Parathyroid adenoma (tissue), 2 donors: ENCODE results near the gene NDFIP2.

Experiments used
- H2AFZ ChIP-seq: fragments of 300-600 bp; sonication (generic); one replicate; pipeline ENCODE4 v1.7.0; 2017; ENCODE audit warnings: antibody characterized with exemption, mild to moderate bottlenecking
- H3K27ac ChIP-seq: fragments of 300-600 bp; sonication (generic); one replicate; pipeline ENCODE4 v1.7.0; 2017
- H3K27me3 ChIP-seq: fragments of 300-600 bp; sonication (generic); one replicate; pipeline ENCODE4 v1.7.0; 2017; ENCODE audit warnings: low read length; ENCODE audit not compliant: control insufficient read depth, insufficient read depth
- H3K36me3 ChIP-seq: fragments of 300-600 bp; sonication (generic); one replicate; pipeline ENCODE4 v1.7.0; 2017; ENCODE audit warnings: low read length; ENCODE audit not compliant: control insufficient read depth, insufficient read depth
- H3K4me1 ChIP-seq: fragments of 300-600 bp; sonication (generic); one replicate; pipeline ENCODE4 v1.7.0; 2017; ENCODE audit warnings: control low read depth
- H3K4me2 ChIP-seq: fragments of 300-600 bp; sonication (generic); one replicate; pipeline ENCODE4 v1.7.0; 2017; ENCODE audit warnings: low read length
- H3K4me3 ChIP-seq: fragments of 300-600 bp; sonication (generic); one replicate; pipeline ENCODE4 v1.7.0; 2017; ENCODE audit warnings: low read depth, low read length
- H3K79me2 ChIP-seq: fragments of 300-600 bp; sonication (generic); one replicate; pipeline ENCODE4 v1.7.0; 2017; ENCODE audit warnings: control low read depth
- H3K9ac ChIP-seq: fragments of 300-600 bp; sonication (generic); one replicate; pipeline ENCODE4 v1.7.0; 2017; ENCODE audit warnings: mild to moderate bottlenecking
- H3K9me3 ChIP-seq: fragments of 300-600 bp; sonication (generic); one replicate; pipeline ENCODE4 v1.7.0; 2017; ENCODE audit warnings: low read length; ENCODE audit not compliant: control insufficient read depth
- TF ChIP-seq, protein P1 (sequence below): fragments of 300-600 bp; sonication (generic); IDR thresholded peaks from one replicate; pipeline ENCODE4 v1.7.0; 2017; ENCODE audit warnings: antibody characterized with exemption, mild to moderate bottlenecking
- donor health status: primary hyperparathyroidism.

The NDFIP2 gene

DNA sequence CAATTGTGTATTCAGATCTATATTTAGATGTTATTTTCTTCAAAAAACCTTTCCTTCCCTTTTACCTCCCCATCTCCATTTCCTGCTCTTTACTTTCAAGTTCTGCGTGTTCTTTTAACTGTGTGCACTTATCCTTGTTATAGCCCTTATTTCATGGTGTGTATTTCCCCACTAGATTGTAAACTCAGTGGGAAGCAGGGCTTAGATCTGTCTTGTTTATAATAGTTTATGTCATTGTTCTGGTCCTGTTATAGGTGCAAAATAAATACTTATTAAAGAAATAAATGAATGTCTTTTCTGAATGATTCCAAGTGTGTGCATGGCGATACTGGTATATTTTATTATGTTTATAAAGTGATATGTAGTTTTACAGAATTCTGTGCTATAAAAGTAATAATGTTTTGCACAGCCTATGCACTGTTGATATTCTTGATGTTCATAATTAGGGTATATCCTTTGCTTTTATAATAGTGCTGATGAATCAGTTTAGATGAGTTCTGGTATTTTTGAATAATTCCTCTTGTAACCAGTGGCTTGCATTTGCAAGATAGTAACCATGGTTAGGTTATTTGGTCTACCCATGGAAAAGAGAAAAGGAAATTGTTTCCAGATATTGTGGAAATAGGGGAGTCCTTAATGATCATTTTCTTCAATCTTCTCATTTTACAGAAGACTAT lies 12.1 kb downstream of the NDFIP2 start:
- H3K4me1 ChIP-seq: peaks cover 3% of the 10 kb centered on the region
- H3K36me3 ChIP-seq: no peaks in the 10 kb centered on the region
- TF ChIP-seq, protein P1, sequence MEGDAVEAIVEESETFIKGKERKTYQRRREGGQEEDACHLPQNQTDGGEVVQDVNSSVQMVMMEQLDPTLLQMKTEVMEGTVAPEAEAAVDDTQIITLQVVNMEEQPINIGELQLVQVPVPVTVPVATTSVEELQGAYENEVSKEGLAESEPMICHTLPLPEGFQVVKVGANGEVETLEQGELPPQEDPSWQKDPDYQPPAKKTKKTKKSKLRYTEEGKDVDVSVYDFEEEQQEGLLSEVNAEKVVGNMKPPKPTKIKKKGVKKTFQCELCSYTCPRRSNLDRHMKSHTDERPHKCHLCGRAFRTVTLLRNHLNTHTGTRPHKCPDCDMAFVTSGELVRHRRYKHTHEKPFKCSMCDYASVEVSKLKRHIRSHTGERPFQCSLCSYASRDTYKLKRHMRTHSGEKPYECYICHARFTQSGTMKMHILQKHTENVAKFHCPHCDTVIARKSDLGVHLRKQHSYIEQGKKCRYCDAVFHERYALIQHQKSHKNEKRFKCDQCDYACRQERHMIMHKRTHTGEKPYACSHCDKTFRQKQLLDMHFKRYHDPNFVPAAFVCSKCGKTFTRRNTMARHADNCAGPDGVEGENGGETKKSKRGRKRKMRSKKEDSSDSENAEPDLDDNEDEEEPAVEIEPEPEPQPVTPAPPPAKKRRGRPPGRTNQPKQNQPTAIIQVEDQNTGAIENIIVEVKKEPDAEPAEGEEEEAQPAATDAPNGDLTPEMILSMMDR: no peak
- H3K4me3 ChIP-seq: no peak overlapping the region
- H3K4me2 ChIP-seq: no peak overlapping the region
- H3K79me2 ChIP-seq: peaks cover 4% of the 10 kb centered on the region
- no peaks in the 10 kb centered on the region for H3K27me3 ChIP-seq
- H3K27ac ChIP-seq: no peak overlapping the region
- no peak overlapping the region for H3K9ac ChIP-seq
- H3K9me3 ChIP-seq: no peaks in the 10 kb centered on the region
- H2AFZ ChIP-seq: no peak overlapping the region

DNA sequence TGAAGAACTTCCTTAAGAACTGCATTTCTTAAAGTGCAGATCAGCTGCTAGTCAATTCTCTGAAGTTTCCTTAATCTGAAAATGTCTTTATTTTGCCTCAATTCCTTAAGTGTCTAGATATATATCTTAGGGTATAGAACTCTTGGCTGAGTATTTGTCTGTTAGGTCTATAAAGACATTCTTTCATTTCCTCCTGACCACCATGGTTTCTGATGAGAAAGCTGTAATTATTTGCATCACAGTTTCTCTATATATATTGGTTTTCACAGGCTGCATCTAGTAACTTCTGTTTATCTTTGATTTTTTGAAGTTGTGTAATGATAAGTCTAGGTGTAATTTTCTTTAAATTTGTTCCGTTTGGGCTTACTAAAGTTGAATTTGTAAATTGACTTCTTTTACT lies 15.2 kb downstream of the NDFIP2 start:
- no peak overlapping the region for H3K4me3 ChIP-seq

DNA sequence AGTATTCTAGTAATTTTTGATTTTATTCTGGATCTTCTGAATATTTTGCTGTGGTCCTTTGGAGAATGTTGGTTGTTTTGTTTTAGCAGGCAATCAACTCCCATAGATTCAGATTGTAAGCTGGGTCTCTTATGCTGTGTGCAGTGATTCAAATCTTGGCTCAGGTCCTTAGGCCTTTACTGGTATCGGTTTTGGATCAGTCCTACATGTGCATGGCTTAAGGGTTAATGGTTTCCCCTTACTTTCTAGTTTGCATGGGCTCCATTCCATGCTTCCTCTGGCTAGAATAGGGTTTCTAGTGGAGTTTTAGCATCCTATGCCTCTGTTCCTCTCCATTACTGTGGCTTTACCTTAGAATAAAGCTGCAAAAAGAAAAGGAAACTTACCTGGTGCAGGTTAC lies 16.1 kb downstream of the NDFIP2 start:
- Histone ChIP-seq H3K27me3 (no peaks in the 10 kb centered on the region), H3K27ac (no peak overlapping the region), H3K9me3 (no peaks in the 10 kb centered on the region), H3K79me2 (peaks cover 19% of the 10 kb centered on the region), H3K9ac (no peak overlapping the region), H2AFZ (no peak overlapping the region), H3K4me3 (no peak overlapping the region), H3K4me1 (no peaks in the 10 kb centered on the region), H3K36me3 (no peaks in the 10 kb centered on the region), H3K4me2 (no peak overlapping the region)
- TF ChIP-seq, protein P1: no peak

More for the DNA sequence above, 15.2 kb downstream of the NDFIP2 start:
- H3K9ac ChIP-seq: no peak overlapping the region
- no peak overlapping the region for H2AFZ ChIP-seq
- TF ChIP-seq, protein P1: no peak
- H3K4me2 ChIP-seq: no peak overlapping the region
- H3K27ac ChIP-seq: no peak overlapping the region
- H3K9me3 ChIP-seq: no peaks in the 10 kb centered on the region
- no peaks in the 10 kb centered on the region for H3K36me3 ChIP-seq
- no peaks in the 10 kb centered on the region for H3K27me3 ChIP-seq
- H3K4me1 ChIP-seq: no peaks in the 10 kb centered on the region
- H3K79me2 ChIP-seq: peaks cover 19% of the 10 kb centered on the region

DNA sequence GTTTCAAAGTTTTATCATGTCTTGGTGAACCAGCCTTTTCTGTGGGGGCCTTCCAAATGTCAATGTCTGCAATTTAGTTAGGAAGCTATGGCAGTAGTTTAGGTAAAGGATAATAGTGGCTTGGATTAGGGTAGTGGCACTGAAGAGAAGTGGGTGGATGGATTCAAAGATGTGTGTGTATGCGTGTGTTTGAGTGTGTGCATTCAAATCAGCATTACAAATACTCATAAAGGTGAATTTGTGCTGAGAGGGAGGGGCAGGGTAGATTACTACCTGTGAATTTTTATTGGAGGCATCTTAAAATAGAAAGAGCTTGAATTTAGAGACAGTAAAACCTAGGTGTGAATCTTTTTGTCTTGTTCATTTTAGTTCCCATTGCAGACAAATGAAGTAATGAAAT lies 16.9 kb downstream of the NDFIP2 start:
- peaks cover 19% of the 10 kb centered on the region for H3K79me2 ChIP-seq
- TF ChIP-seq, protein P1: no peak
- no peak overlapping the region for H3K9ac ChIP-seq
- H2AFZ ChIP-seq: no peak overlapping the region
- H3K36me3 ChIP-seq: no peaks in the 10 kb centered on the region
- no peaks in the 10 kb centered on the region for H3K4me1 ChIP-seq
- H3K9me3 ChIP-seq: no peaks in the 10 kb centered on the region
- H3K27ac ChIP-seq: no peak overlapping the region
- H3K27me3 ChIP-seq: no peaks in the 10 kb centered on the region
- no peak overlapping the region for H3K4me2 ChIP-seq
- no peak overlapping the region for H3K4me3 ChIP-seq

DNA sequence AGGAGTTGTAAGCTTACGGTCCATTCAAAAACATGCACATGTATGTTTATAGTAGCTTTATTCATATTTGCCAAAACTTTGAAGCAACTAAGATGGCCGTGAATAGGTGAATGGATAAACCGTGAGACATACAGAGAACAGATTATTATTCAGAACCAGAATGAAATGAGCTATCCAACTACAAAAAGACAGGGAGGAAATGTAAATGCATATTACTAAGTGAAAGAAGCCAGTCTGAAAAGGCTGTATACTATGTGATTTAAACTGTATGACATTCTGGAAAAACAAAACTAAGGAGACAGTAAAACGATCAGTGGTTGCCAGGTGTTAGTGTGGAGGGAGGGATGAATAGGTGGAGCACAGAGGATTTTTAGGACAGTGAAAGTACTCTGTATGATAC lies 19.9 kb downstream of the NDFIP2 start:
- Histone ChIP-seq H3K27ac (no peak overlapping the region), H3K9ac (no peak overlapping the region), H3K79me2 (peaks cover 22% of the 10 kb centered on the region), H3K4me1 (no peaks in the 10 kb centered on the region), H2AFZ (no peak overlapping the region), H3K4me3 (no peak overlapping the region), H3K4me2 (no peak overlapping the region), H3K9me3 (no peaks in the 10 kb centered on the region), H3K36me3 (no peaks in the 10 kb centered on the region), H3K27me3 (no peaks in the 10 kb centered on the region)
- TF ChIP-seq, protein P1: no peak
